ENCODE data around the gene LRP1. TPM values are rescaled to one million over a fixed set of nuclear protein-coding genes. Genes with fewer than 3 reads are reported as not detected.
A peak's percentile ranks its signal among the peaks of the same experiment; 100 is the strongest.

LRP1 gene
- total RNA-seq (2014; rRNA removed; shearing (Covaris generic)) (1.1 and 2.2 TPM in 2 replicates), total RNA-seq (2022) (2.3 and 4.4 TPM in 2 replicates), Bru-seq, nascent RNA (percentile 17 among the genes with signal in this experiment), BruChase-seq, experiment 1, labeled RNA remaining after a 6-hour chase (percentile 26 among the genes with signal in this experiment), BruChase-seq, experiment 2, labeled RNA remaining after a 2-hour chase (percentile 16 among the genes with signal in this experiment)
- long read RNA-seq, partial matches to known transcripts = 4 of 4 reads
- long read RNA-seq, other reads (novel, unspliced or antisense) = 0 of 4 reads

DNA sequence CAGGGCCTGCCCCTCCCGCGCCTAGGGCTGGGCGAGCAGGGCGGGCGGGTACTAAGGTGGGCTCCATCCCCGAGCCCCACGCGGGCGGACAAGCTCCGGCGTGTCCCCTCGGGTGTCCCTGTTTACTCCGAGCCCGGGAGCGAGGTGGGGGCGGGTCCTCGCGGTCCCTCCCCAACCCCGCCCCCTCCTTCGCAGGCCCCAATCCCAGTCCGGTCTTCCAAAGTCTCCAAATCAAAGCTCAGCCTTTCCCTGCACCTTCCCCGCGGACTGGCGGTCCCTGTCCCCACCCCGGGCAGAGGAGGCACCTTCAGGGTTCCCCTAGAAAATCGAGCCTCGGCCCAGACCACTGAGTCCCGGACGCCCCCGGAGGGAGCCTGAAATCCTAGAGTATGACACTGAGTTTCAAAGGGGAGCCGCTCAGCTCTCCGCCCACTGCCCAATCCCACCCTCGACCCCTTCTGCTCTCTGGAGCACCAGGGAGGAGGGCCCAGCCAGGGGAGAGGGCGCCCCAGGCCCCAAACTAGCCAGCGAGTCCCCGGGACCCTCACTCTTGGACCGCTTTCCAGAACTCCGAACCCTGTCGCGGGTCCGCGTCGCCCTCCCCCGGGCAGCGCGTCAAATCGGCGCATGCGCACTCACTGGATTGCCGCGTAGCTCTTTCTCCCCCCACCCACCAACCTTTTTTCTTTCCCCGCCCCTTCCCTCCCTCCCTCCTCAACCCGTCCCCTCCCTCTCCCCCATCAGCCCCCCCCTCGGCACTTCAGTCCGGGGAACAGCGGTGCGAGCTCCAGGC is at the start of gene LRP1:
Gene LRP1, plus strand, starts transcription at position 758 of the 793 bp plus-strand sequence. CDS start 482 bp downstream, outside the sequence.
- peak within 1 kb of the TSS; percentile 66 for H3K4me3 ChIP-seq (ENCODE audit: low read depth, low read length, poor library complexity, severe bottlenecking)
- POLR2A ChIA-PET = interaction anchor here (0.7 to 1.2 kb wide), 6 partner anchors 9 to 100 kb away, joined by 3 to 10 read pairs (median 4); partner anchors contain the start of gene STAT6

DNA sequence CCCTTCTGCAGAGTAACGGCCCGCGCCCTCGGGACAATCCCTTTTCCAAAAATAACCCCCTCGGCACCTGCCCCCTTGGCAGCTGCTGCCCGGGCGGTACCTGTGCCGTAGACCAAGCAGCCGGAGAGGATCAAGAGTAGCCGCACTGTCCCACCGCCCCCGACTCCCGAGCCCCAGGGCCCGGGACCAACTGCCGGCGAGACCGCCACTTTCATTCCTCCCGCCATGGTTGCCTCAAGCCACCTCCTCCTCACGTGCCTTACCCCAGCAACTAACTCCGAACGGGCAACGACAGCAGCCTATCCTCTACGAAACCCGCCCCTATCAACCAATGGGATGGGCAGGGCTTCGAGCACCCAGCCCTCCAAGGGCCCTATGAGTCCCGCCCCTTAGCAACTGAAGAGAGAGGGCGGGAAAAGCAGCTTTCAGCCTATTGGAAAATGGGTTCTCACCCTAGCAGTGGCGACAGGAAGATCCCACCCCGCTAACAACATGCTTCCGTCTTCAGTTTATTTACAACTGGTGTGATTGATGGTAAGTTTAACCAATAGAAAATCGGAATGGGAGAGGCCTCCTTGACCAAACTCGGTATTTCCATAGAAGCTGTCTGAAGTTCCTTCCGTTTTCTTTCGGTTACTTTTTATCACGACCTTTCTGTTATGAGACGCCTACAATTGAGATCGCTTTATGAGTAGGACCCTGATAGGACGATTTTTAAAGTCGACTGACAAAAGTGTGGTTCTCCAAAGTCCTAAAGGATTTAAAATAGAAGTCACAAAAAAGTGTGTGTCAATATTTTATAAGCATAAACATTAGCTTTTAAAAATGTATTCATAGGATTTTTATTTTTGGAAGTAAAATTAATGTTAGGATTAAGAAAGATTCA is 49.5 kb upstream of the LRP1 start, which contains the start of gene NEMP1:
Gene NEMP1, minus strand, starts transcription at position 273 of the 886 bp plus-strand sequence. Its CDS starts 46 bp downstream, at position 227.
- Histone ChIP-seq H3K27ac (ENCODE audit: low read depth, low read length, poor library complexity, severe bottlenecking) (peak within 1 kb of the TSS; percentile 81), H3K4me1 (ENCODE audit: insufficient read depth, low read length, poor library complexity, severe bottlenecking) (peaks cover 8% of the 10 kb centered on the region), H3K4me3 (ENCODE audit: low read depth, low read length, poor library complexity, severe bottlenecking) (peak within 1 kb of the TSS; percentile 80), H3K9me2 (ENCODE audit: insufficient read depth, low read length) (no peaks in the 10 kb centered on the region), H3K9me3 (ENCODE audit: low read length) (no peaks in the 10 kb centered on the region), H3K36me3 (ENCODE audit: insufficient read depth, low read length) (peaks cover 24% of the 10 kb centered on the region), H3K4me2 (ENCODE audit: low read length) (peak within 1 kb of the TSS; percentile 75), H2AFZ (ENCODE audit: low read length) (peak within 1 kb of the TSS; percentile 66), H3K79me2 (ENCODE audit: insufficient read depth, low read depth, low read length) (peaks cover 43% of the 10 kb centered on the region), H4K20me1 (ENCODE audit: insufficient read depth, low read length) (no peaks in the 10 kb centered on the region)
- peak; percentile 100 for DNase-seq (ENCODE audit: low spot score)
- no peak for TF ChIP-seq EZH2phosphoT487 (IDR thresholded peaks at IDR 0.05; ENCODE audit: borderline replicate concordance, low read depth, low read length)
- TF ChIP-seq, protein P1, sequence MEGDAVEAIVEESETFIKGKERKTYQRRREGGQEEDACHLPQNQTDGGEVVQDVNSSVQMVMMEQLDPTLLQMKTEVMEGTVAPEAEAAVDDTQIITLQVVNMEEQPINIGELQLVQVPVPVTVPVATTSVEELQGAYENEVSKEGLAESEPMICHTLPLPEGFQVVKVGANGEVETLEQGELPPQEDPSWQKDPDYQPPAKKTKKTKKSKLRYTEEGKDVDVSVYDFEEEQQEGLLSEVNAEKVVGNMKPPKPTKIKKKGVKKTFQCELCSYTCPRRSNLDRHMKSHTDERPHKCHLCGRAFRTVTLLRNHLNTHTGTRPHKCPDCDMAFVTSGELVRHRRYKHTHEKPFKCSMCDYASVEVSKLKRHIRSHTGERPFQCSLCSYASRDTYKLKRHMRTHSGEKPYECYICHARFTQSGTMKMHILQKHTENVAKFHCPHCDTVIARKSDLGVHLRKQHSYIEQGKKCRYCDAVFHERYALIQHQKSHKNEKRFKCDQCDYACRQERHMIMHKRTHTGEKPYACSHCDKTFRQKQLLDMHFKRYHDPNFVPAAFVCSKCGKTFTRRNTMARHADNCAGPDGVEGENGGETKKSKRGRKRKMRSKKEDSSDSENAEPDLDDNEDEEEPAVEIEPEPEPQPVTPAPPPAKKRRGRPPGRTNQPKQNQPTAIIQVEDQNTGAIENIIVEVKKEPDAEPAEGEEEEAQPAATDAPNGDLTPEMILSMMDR (conservative IDR thresholded peaks at IDR 0.05; ENCODE audit: low read length) = no peak
- ChIA-PET CTCF (ENCODE audit: unreplicated experiment) (interaction anchor here (1.1 kb wide), 1 partner anchor 400 kb away, joined by 3 read pairs; no protein-coding TSS in a partner anchor), POLR2A (interaction anchor here (0.5 to 3.7 kb wide), 13 partner anchors 8 to 704 kb away, joined by 3 to 21 read pairs (median 4); partner anchors contain the start of genes NAB2 and STAT6)
- intact Hi-C loops (cut with micrococcal nuclease; ENCODE audit: unreplicated experiment) = no loop called here
- no TSS peak for BruUV-seq (replicated peaks)

More for the DNA sequence above, at the start of gene LRP1:
- Histone ChIP-seq H3K4me1 (ENCODE audit: insufficient read depth, low read length, poor library complexity, severe bottlenecking) (peaks cover 3% of the 10 kb centered on the region), H3K9me3 (ENCODE audit: low read length) (peaks cover 11% of the 10 kb centered on the region; the same call in 1 of the 2 replicates), H3K4me2 (ENCODE audit: low read length) (peak within 1 kb of the TSS; percentile 79), H3K9me2 (ENCODE audit: insufficient read depth, low read length) (no peaks in the 10 kb centered on the region), H3K36me3 (ENCODE audit: insufficient read depth, low read length) (no peaks in the 10 kb centered on the region), H3K27ac (ENCODE audit: low read depth, low read length, poor library complexity, severe bottlenecking) (no peak within 1 kb of the TSS), H2AFZ (ENCODE audit: low read length) (peak within 1 kb of the TSS; percentile 89; the same call in 1 of the 2 replicates), H4K20me1 (ENCODE audit: insufficient read depth, low read length) (no peaks in the 10 kb centered on the region), H3K79me2 (ENCODE audit: insufficient read depth, low read depth, low read length) (no peaks in the 10 kb centered on the region)
- BruUV-seq (replicated peaks) = no TSS peak
- peak; percentile 65 for DNase-seq (ENCODE audit: low spot score)
- CTCF ChIA-PET (ENCODE audit: unreplicated experiment) = interaction anchor here (0.5 to 1.5 kb wide), 8 partner anchors 17 to 123 kb away, joined by 3 to 7 read pairs (median 4); partner anchors contain the start of gene STAT6
- no peak for TF ChIP-seq EZH2phosphoT487 (IDR thresholded peaks at IDR 0.05; ENCODE audit: borderline replicate concordance, low read depth, low read length)
- intact Hi-C loops (cut with micrococcal nuclease; ENCODE audit: unreplicated experiment) = no loop called here
